H9 (cell line): ENCODE measurements around the gene UPK2. TPM values are rescaled to one million over a fixed set of nuclear protein-coding genes. Genes with fewer than 3 reads are reported as not detected.

Experiments
- DNase-seq: peaks from one replicate; pipeline ENCODE4 v3.0.0-alpha.2; 2017
- H2AFZ ChIP-seq: one replicate; pipeline ENCODE4 v1.6.1; 2013; ENCODE audit warnings: mild to moderate bottlenecking, low read length, control low read depth, moderate library complexity
- H2AK5ac ChIP-seq: 2 replicates; pipeline ENCODE4 v1.6.1; 2013; ENCODE audit warnings: low read length, control low read depth, mixed read lengths; ENCODE audit not compliant: insufficient read length
- H2BK120ac ChIP-seq: one replicate; pipeline ENCODE4 v1.6.1; 2013; ENCODE audit warnings: low read depth, mild to moderate bottlenecking, low read length, control low read depth, inconsistent platforms; ENCODE audit not compliant: poor library complexity, severe bottlenecking
- H2BK12ac ChIP-seq: 2 replicates; pipeline ENCODE4 v1.6.1; 2013; ENCODE audit warnings: low read length, control low read depth, mixed read lengths, low read depth; ENCODE audit not compliant: insufficient read length
- H2BK15ac ChIP-seq: 2 replicates; pipeline ENCODE4 v1.6.1; 2013; ENCODE audit warnings: low read depth, low read length, control low read depth
- H2BK20ac ChIP-seq: one replicate; pipeline ENCODE4 v1.6.1; 2013; ENCODE audit warnings: low read depth, mild to moderate bottlenecking, low read length, control low read depth, inconsistent platforms; ENCODE audit not compliant: poor library complexity, severe bottlenecking
- H2BK5ac ChIP-seq: 2 replicates; pipeline ENCODE4 v1.6.1; 2013; ENCODE audit warnings: low read length, control low read depth, mixed read lengths; ENCODE audit not compliant: insufficient read length
- H3K14ac ChIP-seq: 2 replicates; pipeline ENCODE4 v1.6.1; 2013; ENCODE audit warnings: low read length, control low read depth; ENCODE audit not compliant: insufficient read depth
- H3K18ac ChIP-seq: 2 replicates; pipeline ENCODE4 v1.6.1; 2013; ENCODE audit warnings: low read depth, mild to moderate bottlenecking, mixed read lengths, low read length, control low read depth; ENCODE audit not compliant: insufficient read length
- H3K23ac ChIP-seq: 2 replicates; pipeline ENCODE4 v1.6.1; 2013; ENCODE audit warnings: low read length, control low read depth, mixed read lengths, low read depth; ENCODE audit not compliant: insufficient read length
- H3K23me2 ChIP-seq: 2 replicates; pipeline ENCODE4 v1.6.1; 2013; ENCODE audit warnings: low read depth, mild to moderate bottlenecking, mixed read lengths, low read length, control low read depth; ENCODE audit not compliant: insufficient read length, poor library complexity, severe bottlenecking
- H3K27ac ChIP-seq: 2 replicates; pipeline ENCODE4 v1.5.1; 2013; ENCODE audit warnings: low read length, control low read depth, mixed read lengths, low read depth; ENCODE audit not compliant: insufficient read length
- H3K27me3 ChIP-seq: 2 replicates; pipeline ENCODE4 v1.6.1; 2013; ENCODE audit warnings: low read length, control low read depth, inconsistent platforms; ENCODE audit not compliant: insufficient read depth
- H3K4ac ChIP-seq: 2 replicates; pipeline ENCODE4 v1.6.1; 2013; ENCODE audit warnings: low read depth, mild to moderate bottlenecking, control low read depth, inconsistent platforms, low read length, moderate library complexity
- H3K4me1 ChIP-seq: 2 replicates; pipeline ENCODE4 v1.6.1; 2013; ENCODE audit warnings: low read length, control low read depth, inconsistent platforms; ENCODE audit not compliant: insufficient read depth
- H3K4me2 ChIP-seq: 2 replicates; pipeline ENCODE4 v1.6.1; 2013; ENCODE audit warnings: low read length, control low read depth, mixed read lengths; ENCODE audit not compliant: insufficient read length, insufficient read depth
- H3K56ac ChIP-seq: 2 replicates; pipeline ENCODE4 v1.6.1; 2013; ENCODE audit warnings: low read depth, mild to moderate bottlenecking, mixed read lengths, low read length, control low read depth; ENCODE audit not compliant: insufficient read length
- H3K79me1 ChIP-seq: 2 replicates; pipeline ENCODE4 v1.6.1; 2013; ENCODE audit warnings: low read depth, mild to moderate bottlenecking, moderate library complexity, low read length, control low read depth, inconsistent platforms; ENCODE audit not compliant: insufficient read depth, poor library complexity, severe bottlenecking
- H3K79me2 ChIP-seq: 2 replicates; pipeline ENCODE4 v1.6.1; 2013; ENCODE audit warnings: low read length, control low read depth, inconsistent platforms; ENCODE audit not compliant: insufficient read depth
- H3K9ac ChIP-seq: 2 replicates; pipeline ENCODE4 v1.6.1; 2013; ENCODE audit warnings: low read length, control low read depth, mixed read lengths; ENCODE audit not compliant: insufficient read length; ENCODE audit errors: extremely low read depth
- H3K9me3 ChIP-seq: one replicate; pipeline ENCODE4 v1.6.1; 2013; ENCODE audit warnings: low read depth, low read length, inconsistent platforms; ENCODE audit not compliant: control insufficient read depth
- H3T11ph ChIP-seq: one replicate; pipeline ENCODE4 v1.6.1; 2013; ENCODE audit warnings: mild to moderate bottlenecking, low read length, control low read depth, inconsistent platforms
- H4K20me1 ChIP-seq: one replicate; pipeline ENCODE4 v1.6.1; 2013; ENCODE audit not compliant: control insufficient read depth, insufficient read length, insufficient read depth
- H4K5ac ChIP-seq: 2 replicates; pipeline ENCODE4 v1.6.1; 2013; ENCODE audit warnings: low read depth, mild to moderate bottlenecking, mixed read lengths, low read length, control low read depth; ENCODE audit not compliant: insufficient read length
- H4K8ac ChIP-seq: replicated peaks from 2 replicates; pipeline ENCODE4 v1.6.1; 2013; ENCODE audit warnings: low read length, control low read depth, mixed read lengths, low read depth; ENCODE audit not compliant: insufficient read length
- H4K91ac ChIP-seq: 2 replicates; pipeline ENCODE4 v1.6.1; 2013; ENCODE audit warnings: low read depth, mild to moderate bottlenecking, moderate library complexity, mixed read lengths, low read length, control low read depth; ENCODE audit not compliant: insufficient read length
- H3K27ac Mint-ChIP-seq, 3 experiments: 2 replicates in 2 of 3; 3 replicates in 1 of 3; pipeline ENCODE4 v1.8.0; 2020 to 2021; ENCODE audit warnings: mixed read lengths in 3 of 3, mild to moderate bottlenecking in 1 of 3, moderate library complexity in 1 of 3
- H3K27me3 Mint-ChIP-seq: 2 replicates; pipeline ENCODE4 v1.8.0; 2021; ENCODE audit warnings: low read depth, mild to moderate bottlenecking, moderate library complexity, mixed read lengths
- H3K36me3 Mint-ChIP-seq, 3 experiments: 2 replicates in 2 of 3; 3 replicates in 1 of 3; pipeline ENCODE4 v1.8.0; 2020 to 2021; ENCODE audit warnings: low read depth in 3 of 3, mixed read lengths in 3 of 3; ENCODE audit not compliant: insufficient read depth in 1 of 3
- H3K4me1 Mint-ChIP-seq, 2 experiments: 2 replicates each; pipeline ENCODE4 v1.8.0; 2020; ENCODE audit warnings: mixed read lengths in 2 of 2
- H3K4me3 Mint-ChIP-seq, 2 experiments: 2 replicates in 1 of 2; 3 replicates in 1 of 2; pipeline ENCODE4 v1.8.0; 2020 to 2021; ENCODE audit warnings: mild to moderate bottlenecking in 2 of 2, mixed read lengths in 2 of 2, moderate library complexity in 1 of 2
- H3K9me3 Mint-ChIP-seq, 2 experiments: 2 replicates in 1 of 2; 3 replicates in 1 of 2; pipeline ENCODE4 v1.8.0; 2020; ENCODE audit warnings: mild to moderate bottlenecking in 2 of 2, mixed read lengths in 2 of 2, moderate library complexity in 1 of 2
- WGBS: extraction: QIAGEN DNeasy Blood & Tissue Kit; methylation state at CpG from one replicate; pipeline ENCODE4 v1.1.7; 2013; ENCODE audit warnings: missing lambda C conversion rate, low lambda C conversion rate, mixed read lengths; ENCODE audit not compliant: insufficient read length; ENCODE audit errors: extremely low coverage; 5-methylcytosine and 5-hydroxymethylcytosine counted together
- total RNA-seq: library from RNA; stranded (reverse); gene quantifications from 2 replicates; pipeline ENCODE4 v1.2.1, GENCODE V29; 2021
- TF ChIP-seq, protein P1 (sequence below): fragments of 200-600 bp; sonication (generic); conservative IDR thresholded peaks from 3 replicates; pipeline ENCODE4 v1.8.0; 2021; ENCODE audit warnings: antibody characterized with exemption, mild to moderate bottlenecking

Gene UPK2
- total RNA-seq, 1 experiment from 2014 or later, result 0.33 TPM

GRCh38 chr11:118947091-118947490 lies 9.0 kb upstream of the UPK2 start:
- Histone ChIP-seq H3K79me1 (no peaks in the 10 kb centered on the region), H2AK5ac (no peak overlapping the region), H2BK15ac (no peak overlapping the region), H3K9me3 (no peaks in the 10 kb centered on the region), H3K4me2 (no peak overlapping the region), H4K5ac (no peak overlapping the region), H2BK20ac (no peak overlapping the region), H3K4me1 (no peaks in the 10 kb centered on the region), H3K23me2 (no peaks in the 10 kb centered on the region), H3K14ac (no peak overlapping the region), H3T11ph (no peak overlapping the region), H3K56ac (no peak overlapping the region), H3K79me2 (no peaks in the 10 kb centered on the region), H3K27me3 (no peaks in the 10 kb centered on the region), H2BK12ac (no peak overlapping the region), H4K91ac (no peak overlapping the region), H3K23ac (no peak overlapping the region), H4K20me1 (no peaks in the 10 kb centered on the region), H2BK120ac (no peak overlapping the region), H2AFZ (no peak overlapping the region), H3K27ac (no peak overlapping the region), H2BK5ac (no peak overlapping the region), H3K4ac (no peak overlapping the region), H4K8ac (no peak overlapping the region), H3K18ac (no peak overlapping the region), H3K9ac (no peak overlapping the region)
- H3K27ac Mint-ChIP-seq, result no peak overlapping the region
- no peaks in the 10 kb centered on the region for H3K36me3 Mint-ChIP-seq
- H3K4me3 Mint-ChIP-seq, result no peak overlapping the region
- no peaks in the 10 kb centered on the region; a peak in 1 of 4 replicates for H3K4me1 Mint-ChIP-seq
- peaks cover 15% of the 10 kb centered on the region for H3K27me3 Mint-ChIP-seq
- DNase-seq, result no peak
- WGBS, result no CpG with 5 or more reads among the region's 2 CpGs
- no peaks in the 10 kb centered on the region; a peak in 1 of 5 replicates for H3K9me3 Mint-ChIP-seq
- TF ChIP-seq, protein P1, sequence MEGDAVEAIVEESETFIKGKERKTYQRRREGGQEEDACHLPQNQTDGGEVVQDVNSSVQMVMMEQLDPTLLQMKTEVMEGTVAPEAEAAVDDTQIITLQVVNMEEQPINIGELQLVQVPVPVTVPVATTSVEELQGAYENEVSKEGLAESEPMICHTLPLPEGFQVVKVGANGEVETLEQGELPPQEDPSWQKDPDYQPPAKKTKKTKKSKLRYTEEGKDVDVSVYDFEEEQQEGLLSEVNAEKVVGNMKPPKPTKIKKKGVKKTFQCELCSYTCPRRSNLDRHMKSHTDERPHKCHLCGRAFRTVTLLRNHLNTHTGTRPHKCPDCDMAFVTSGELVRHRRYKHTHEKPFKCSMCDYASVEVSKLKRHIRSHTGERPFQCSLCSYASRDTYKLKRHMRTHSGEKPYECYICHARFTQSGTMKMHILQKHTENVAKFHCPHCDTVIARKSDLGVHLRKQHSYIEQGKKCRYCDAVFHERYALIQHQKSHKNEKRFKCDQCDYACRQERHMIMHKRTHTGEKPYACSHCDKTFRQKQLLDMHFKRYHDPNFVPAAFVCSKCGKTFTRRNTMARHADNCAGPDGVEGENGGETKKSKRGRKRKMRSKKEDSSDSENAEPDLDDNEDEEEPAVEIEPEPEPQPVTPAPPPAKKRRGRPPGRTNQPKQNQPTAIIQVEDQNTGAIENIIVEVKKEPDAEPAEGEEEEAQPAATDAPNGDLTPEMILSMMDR, result no peak
